Upper lobe of left lung (tissue), 6 donors: ENCODE data around the gene ITGAL. TPM values are rescaled to one million over a fixed set of nuclear protein-coding genes. Genes with fewer than 3 reads are reported as not detected.

ENCODE experiments used
- ATAC-seq, 2 donors: fragments of 200-7000 bp; cut with Tn5 transposase; one replicate each; pipeline ENCODE4 v1.9.1; 2022; ENCODE audit warnings: mild to moderate bottlenecking in 2 of 2, moderate library complexity in 2 of 2; ENCODE audit not compliant: low FRiP score in 2 of 2
- DNase-seq, 2 donors: peaks; one replicate each; pipeline ENCODE4 v3.0.0-alpha.2; 2019 to 2020
- H3K27ac ChIP-seq, 4 donors: fragments of 200-600 bp; sonication (generic); one replicate each; pipeline ENCODE4 v1.5.1; 2016 to 2019
- H3K27me3 ChIP-seq, 4 donors: fragments of 200-600 bp; sonication (generic); one replicate each; pipeline ENCODE4 v1.5.1; 2017 to 2019
- H3K36me3 ChIP-seq, 4 donors: fragments of 200-600 bp; sonication (generic); one replicate each; pipeline ENCODE4 v1.5.1; 2016 to 2019
- H3K4me1 ChIP-seq, 4 donors: fragments of 200-600 bp; sonication (generic); one replicate each; pipeline ENCODE4 v1.5.1; 2018 to 2019
- H3K4me3 ChIP-seq, 4 donors: fragments of 200-600 bp; sonication (generic); one replicate each; pipeline ENCODE4 v1.5.1; 2017 to 2019; ENCODE audit warnings: mild to moderate bottlenecking in 2 of 4, moderate library complexity in 1 of 4
- H3K9me3 ChIP-seq, 4 donors: fragments of 200-600 bp; sonication (generic); one replicate each; pipeline ENCODE4 v1.5.1; 2018 to 2019
- CTCF ChIP-seq, 6 experiments: fragments of 450-650 bp in 4 of 6; fragments of 200-600 bp in 2 of 6; sonication (generic) in 2 of 6; IDR thresholded peaks; one replicate each; pipeline ENCODE4 v1.5.1; 2016 to 2019; ENCODE audit warnings: antibody characterized with exemption in 6 of 6
- EP300 ChIP-seq, 4 donors: sonication (generic); formaldehyde crosslinking; IDR thresholded peaks; one replicate each; pipeline ENCODE4 v1.5.1; 2017; ENCODE audit warnings: antibody characterized with exemption in 4 of 4, control low read depth in 2 of 4
- POLR2A ChIP-seq, 4 donors: fragments of 450-650 bp; IDR thresholded peaks; one replicate each; pipeline ENCODE4 v1.5.1; 2016 to 2017; ENCODE audit warnings: antibody characterized with exemption in 4 of 4, mild to moderate bottlenecking in 2 of 4
- POLR2AphosphoS5 ChIP-seq, 2 donors: sonication (generic); formaldehyde crosslinking; IDR thresholded peaks; one replicate each; pipeline ENCODE4 v1.5.1; 2017; ENCODE audit warnings: antibody characterized with exemption in 2 of 2
- WGBS, 2 donors: methylation state at CpG; one replicate each; pipeline ENCODE4 v1.1.5; 2017 to 2018; 5-methylcytosine and 5-hydroxymethylcytosine counted together
- total RNA-seq, 6 donors: library from RNA; depleted of rRNA in 4 of 6; stranded (reverse); fragments of >200 nt in 4 of 6; gene quantifications; one replicate each; pipeline versions ENCODE4 v1.1.0 to v1.2.1, GENCODE V29; 2016 to 2021
- donor health status: DM: no; HTN: no; CAD: no; lungs with moderate emphysema.
- donor health status: DM: no; HTN: yes; CAD: no; lungs with severe emphysema.

ITGAL gene
- total RNA-seq, 6 donors from 2014 or later: 22.8 to 138 (median 67.0) TPM

GRCh38 chr16:30499284-30499683, 26.7 kb downstream of the ITGAL start:
- TF ChIP-seq POLR2AphosphoS5 (IDR thresholded peaks at IDR 0.05) (no peak), POLR2A (IDR thresholded peaks at IDR 0.05) (no peak), EP300 (IDR thresholded peaks at IDR 0.05) (no peak), CTCF (IDR thresholded peaks at IDR 0.05) (no peak)
- Histone ChIP-seq H3K4me3 (no peak overlapping the region), H3K27ac (no peak overlapping the region), H3K9me3 (no peaks in the 10 kb centered on the region), H3K36me3 (peaks cover 0 to 14% (median 5%) of the 10 kb centered on the region in 4 donors), H3K27me3 (no peaks in the 10 kb centered on the region), H3K4me1 (no peaks in the 10 kb centered on the region)
- ATAC-seq: no peak
- no peak for DNase-seq
- 68 to 81% methylated on average over 5 to 8 of the region's 8 CpGs for WGBS, 2 donors

GRCh38 chr16:30503403-30504296, 31.1 kb downstream of the ITGAL start:
- Histone ChIP-seq H3K36me3 (peaks cover 0 to 12% (median 2%) of the 10 kb centered on the region in 4 donors), H3K27ac (no peak overlapping the region), H3K4me1 (no peaks in the 10 kb centered on the region), H3K9me3 (no peaks in the 10 kb centered on the region), H3K27me3 (no peaks in the 10 kb centered on the region), H3K4me3 (no peak overlapping the region)
- WGBS, 2 donors: 79% methylated on average over 6 of the region's 6 CpGs
- no peak for TF ChIP-seq POLR2AphosphoS5 (IDR thresholded peaks at IDR 0.05)
- no peak for TF ChIP-seq POLR2A (IDR thresholded peaks at IDR 0.05)
- no peak for TF ChIP-seq EP300 (IDR thresholded peaks at IDR 0.05)
- no peak for TF ChIP-seq CTCF (IDR thresholded peaks at IDR 0.05)
- no peak for DNase-seq
- ATAC-seq: no peak

- Histone ChIP-seq H3K27ac (no peak overlapping the region), H3K9me3 (no peaks in the 10 kb centered on the region), H3K27me3 (no peaks in the 10 kb centered on the region), H3K36me3 (peaks cover 0 to 21% (median 1%) of the 10 kb centered on the region in 4 donors), H3K4me3 (no peak overlapping the region), H3K4me1 (no peaks in the 10 kb centered on the region)
- 60 to 73% methylated on average over 4 of the region's 4 CpGs for WGBS, 2 donors
- ATAC-seq (no peak), DNase-seq (no peak)
- no peak for TF ChIP-seq CTCF (IDR thresholded peaks at IDR 0.05)
- TF ChIP-seq POLR2AphosphoS5 (IDR thresholded peaks at IDR 0.05): no peak
These were observed 36.7 kb downstream of the ITGAL start for GRCh38 chr16:30509081-30509765.

- no peak for TF ChIP-seq CTCF (IDR thresholded peaks at IDR 0.05)
- no peak for TF ChIP-seq POLR2A (IDR thresholded peaks at IDR 0.05)
- TF ChIP-seq POLR2AphosphoS5 (IDR thresholded peaks at IDR 0.05): no peak
- TF ChIP-seq EP300 (IDR thresholded peaks at IDR 0.05): no peak
- no peaks in the 10 kb centered on the region for H3K4me1 ChIP-seq
- WGBS, 2 donors: 67 to 83% methylated on average over 4 of the region's 4 CpGs
- no peaks in the 10 kb centered on the region for H3K9me3 ChIP-seq
- peaks cover 0 to 19% (median 1%) of the 10 kb centered on the region in 4 donors for H3K36me3 ChIP-seq
- ATAC-seq: no peak
- H3K4me3 ChIP-seq: no peak overlapping the region
- no peak for DNase-seq
- H3K27ac ChIP-seq: no peak overlapping the region
- H3K27me3 ChIP-seq: no peaks in the 10 kb centered on the region
These were observed 37.9 kb downstream of the ITGAL start for GRCh38 chr16:30510376-30510938.
